ENCODE measurements around the gene CHAMP1. TPM values are rescaled to one million over a fixed set of nuclear protein-coding genes. Genes with fewer than 3 reads are reported as not detected.
"Not testable (repeated sequence)": the region's sequence is repeated elsewhere in the genome, so short reads cannot be mapped to it uniquely, and the experiment has no call there.

CHAMP1 gene
- total RNA-seq, 1 donor, result 9.4 TPM

DNA sequence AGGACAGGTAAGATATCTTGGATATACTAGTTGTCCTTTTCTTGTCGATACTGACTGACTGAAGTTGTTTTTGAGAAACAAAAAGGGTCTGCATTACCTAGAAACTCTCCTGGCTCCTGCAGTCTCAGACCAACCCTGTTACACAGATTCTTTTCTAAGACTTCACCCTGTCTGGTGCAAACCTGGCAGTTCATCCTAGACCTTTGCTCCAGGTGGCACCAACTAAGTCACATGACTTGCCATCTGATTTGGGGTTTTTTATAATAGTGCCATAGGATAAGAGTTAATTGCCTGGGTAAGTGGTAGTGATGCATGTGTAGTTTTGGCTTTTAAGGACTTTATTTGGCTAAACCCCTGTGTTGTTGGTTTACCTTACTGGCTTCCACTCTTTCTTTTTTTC is 14.3 kb downstream of the CHAMP1 start:
- Histone ChIP-seq H3K9me3 (ENCODE audit: low read depth, low read length) (no peaks in the 10 kb centered on the region), H3K4me1 (ENCODE audit: insufficient read depth, low read length) (no peaks in the 10 kb centered on the region), H3K4me2 (ENCODE audit: insufficient read depth, low read length) (no peak overlapping the region), H3K27ac (ENCODE audit: low read depth, low read length) (no peak overlapping the region), H3K27me3 (ENCODE audit: insufficient read depth, low read length) (no peaks in the 10 kb centered on the region), H3K4me3 (ENCODE audit: insufficient read depth, low read length) (no peak overlapping the region), H2AFZ (ENCODE audit: low read length) (no peak overlapping the region), H3K36me3 (ENCODE audit: insufficient read depth, low read length) (peaks cover 43% of the 10 kb centered on the region), H3K79me2 (ENCODE audit: insufficient read depth, low read length) (peaks cover 29% of the 10 kb centered on the region), H4K20me1 (ENCODE audit: insufficient read depth, low read length) (peaks cover 6% of the 10 kb centered on the region)
- DNase-seq (ENCODE audit: insufficient read length, low spot score, missing footprints), result no peak
- TF ChIP-seq CTCF (IDR thresholded peaks at IDR 0.05; ENCODE audit: extremely low read depth, low read depth, low read length), result no peak

DNA sequence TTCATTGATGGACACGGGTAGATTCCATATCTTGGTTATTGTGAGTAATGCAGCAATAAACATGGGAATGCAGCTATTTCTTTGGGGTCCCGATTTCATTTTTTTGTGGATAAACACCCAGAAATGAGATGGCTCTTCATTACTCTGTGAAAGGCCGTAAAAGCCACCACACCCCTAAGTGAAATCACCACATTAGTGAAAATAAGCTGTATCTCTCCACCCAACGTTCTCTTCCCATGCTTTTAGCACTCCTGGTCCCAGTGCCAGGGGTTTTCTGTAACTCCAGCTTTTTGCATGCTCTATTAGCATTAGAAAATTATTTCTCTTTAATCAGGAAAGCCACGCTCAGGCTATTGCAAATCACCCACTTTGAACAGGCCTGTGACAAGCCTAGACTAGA is 15.8 kb downstream of the CHAMP1 start:
- H3K4me3 ChIP-seq (ENCODE audit: insufficient read depth, low read length), result no peak overlapping the region
- no peaks in the 10 kb centered on the region for H3K27me3 ChIP-seq (ENCODE audit: insufficient read depth, low read length)
- H4K20me1 ChIP-seq (ENCODE audit: insufficient read depth, low read length), result peaks cover 3% of the 10 kb centered on the region
- DNase-seq (ENCODE audit: insufficient read length, low spot score, missing footprints), result no peak
- no peak overlapping the region for H3K27ac ChIP-seq (ENCODE audit: low read depth, low read length)
- peaks cover 28% of the 10 kb centered on the region for H3K36me3 ChIP-seq (ENCODE audit: insufficient read depth, low read length)
- no peak for TF ChIP-seq CTCF (IDR thresholded peaks at IDR 0.05; ENCODE audit: extremely low read depth, low read depth, low read length)
- H2AFZ ChIP-seq (ENCODE audit: low read length), result no peak overlapping the region
- peaks cover 3% of the 10 kb centered on the region for H3K4me1 ChIP-seq (ENCODE audit: insufficient read depth, low read length)
- H3K79me2 ChIP-seq (ENCODE audit: insufficient read depth, low read length), result peaks cover 14% of the 10 kb centered on the region
- no peak overlapping the region for H3K4me2 ChIP-seq (ENCODE audit: insufficient read depth, low read length)
- no peaks in the 10 kb centered on the region for H3K9me3 ChIP-seq (ENCODE audit: low read depth, low read length)

DNA sequence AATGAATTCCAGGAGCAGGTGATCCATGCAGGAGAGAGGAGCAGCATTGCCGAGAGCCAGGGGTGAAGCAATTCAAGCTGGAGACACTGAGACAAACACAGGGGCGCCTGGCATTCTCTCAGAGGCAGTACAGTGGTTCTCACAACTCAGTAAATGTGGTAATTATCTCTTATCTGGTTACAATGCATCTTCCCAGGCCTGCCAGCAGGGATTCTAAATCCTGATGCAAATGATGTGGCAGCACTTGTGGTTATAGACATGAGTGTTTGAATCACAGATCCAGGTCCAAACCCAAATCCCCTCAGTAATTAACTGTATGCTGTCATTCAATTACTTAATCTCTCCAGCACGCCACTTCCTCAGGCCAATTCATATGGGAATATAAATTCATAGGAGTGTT is 19.6 kb downstream of the CHAMP1 start:
- H2AFZ ChIP-seq (ENCODE audit: low read length); DNase-seq (ENCODE audit: insufficient read length, low spot score, missing footprints); H4K20me1 ChIP-seq (ENCODE audit: insufficient read depth, low read length); H3K4me3 ChIP-seq (ENCODE audit: insufficient read depth, low read length); H3K27me3 ChIP-seq (ENCODE audit: insufficient read depth, low read length); H3K4me1 ChIP-seq (ENCODE audit: insufficient read depth, low read length); H3K9me3 ChIP-seq (ENCODE audit: low read depth, low read length); H3K27ac ChIP-seq (ENCODE audit: low read depth, low read length); H3K36me3 ChIP-seq (ENCODE audit: insufficient read depth, low read length); H3K79me2 ChIP-seq (ENCODE audit: insufficient read depth, low read length): not testable (repeated sequence)
- H3K4me2 ChIP-seq (ENCODE audit: insufficient read depth, low read length), result peak overlapping the region; percentile 2

- no peaks in the 10 kb centered on the region for H3K36me3 ChIP-seq (ENCODE audit: insufficient read depth, low read length)
- H3K4me3 ChIP-seq (ENCODE audit: insufficient read depth, low read length), result no peak overlapping the region
- no peak overlapping the region for H3K27ac ChIP-seq (ENCODE audit: low read depth, low read length)
- no peaks in the 10 kb centered on the region for H3K27me3 ChIP-seq (ENCODE audit: insufficient read depth, low read length)
- H3K79me2 ChIP-seq (ENCODE audit: insufficient read depth, low read length), result no peaks in the 10 kb centered on the region
- H3K9me3 ChIP-seq (ENCODE audit: low read depth, low read length), result no peaks in the 10 kb centered on the region
- H3K4me2 ChIP-seq (ENCODE audit: insufficient read depth, low read length), result peak overlapping the region; percentile 2
- no peaks in the 10 kb centered on the region for H4K20me1 ChIP-seq (ENCODE audit: insufficient read depth, low read length)
- peaks cover 3% of the 10 kb centered on the region for H3K4me1 ChIP-seq (ENCODE audit: insufficient read depth, low read length)
- no peak for TF ChIP-seq CTCF (IDR thresholded peaks at IDR 0.05; ENCODE audit: extremely low read depth, low read depth, low read length)
- H2AFZ ChIP-seq (ENCODE audit: low read length), result no peak overlapping the region
- no peak for DNase-seq (ENCODE audit: insufficient read length, low spot score, missing footprints)
These were observed 20.2 kb downstream of the CHAMP1 start for GRCh38 chr13:114334305-114335053.

DNA sequence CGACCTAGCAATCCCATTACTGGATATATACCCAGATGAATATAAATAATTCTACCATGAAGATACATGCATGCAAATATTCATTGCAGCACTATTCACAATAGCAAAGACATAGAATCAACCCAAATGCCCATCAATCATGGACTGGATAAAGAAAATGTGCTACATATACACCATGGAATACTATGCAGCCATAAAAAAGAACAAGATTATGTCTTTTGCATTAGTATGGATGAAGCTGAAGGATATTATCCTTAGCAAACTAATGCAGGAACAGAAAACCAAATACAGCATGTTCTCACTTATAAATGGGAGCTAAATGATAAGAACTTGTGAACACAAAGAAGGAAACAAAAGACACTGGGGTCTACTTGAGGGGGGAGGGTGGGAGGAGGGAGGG is 22.2 kb downstream of the CHAMP1 start:
- not testable (repeated sequence) for H3K9me3 ChIP-seq (ENCODE audit: low read depth, low read length); H4K20me1 ChIP-seq (ENCODE audit: insufficient read depth, low read length); H3K4me3 ChIP-seq (ENCODE audit: insufficient read depth, low read length); H3K4me1 ChIP-seq (ENCODE audit: insufficient read depth, low read length); H3K27ac ChIP-seq (ENCODE audit: low read depth, low read length); H2AFZ ChIP-seq (ENCODE audit: low read length); H3K27me3 ChIP-seq (ENCODE audit: insufficient read depth, low read length); H3K4me2 ChIP-seq (ENCODE audit: insufficient read depth, low read length); H3K79me2 ChIP-seq (ENCODE audit: insufficient read depth, low read length); DNase-seq (ENCODE audit: insufficient read length, low spot score, missing footprints); H3K36me3 ChIP-seq (ENCODE audit: insufficient read depth, low read length)
